OCI-LY1 (cell line): ENCODE data around the gene FBXO36.

Source experiments
- EZH2 ChIP-seq: fragments of 200-600 bp; sonication (generic), shearing (Covaris generic); IDR thresholded peaks from 2 replicates; pipeline ENCODE4 v1.8.0; 2017; ENCODE audit warnings: borderline replicate concordance, mixed run types, mild to moderate bottlenecking, antibody characterized with exemption, low read length, moderate library complexity, mixed read lengths
- TF ChIP-seq, protein P1 (sequence below): fragments of 200-600 bp; sonication (generic), shearing (Covaris generic); IDR thresholded peaks from 2 replicates; pipeline ENCODE4 v1.5.1; 2017; ENCODE audit warnings: mild to moderate bottlenecking, antibody characterized with exemption, low read length, moderate library complexity, mixed read lengths

DNA sequence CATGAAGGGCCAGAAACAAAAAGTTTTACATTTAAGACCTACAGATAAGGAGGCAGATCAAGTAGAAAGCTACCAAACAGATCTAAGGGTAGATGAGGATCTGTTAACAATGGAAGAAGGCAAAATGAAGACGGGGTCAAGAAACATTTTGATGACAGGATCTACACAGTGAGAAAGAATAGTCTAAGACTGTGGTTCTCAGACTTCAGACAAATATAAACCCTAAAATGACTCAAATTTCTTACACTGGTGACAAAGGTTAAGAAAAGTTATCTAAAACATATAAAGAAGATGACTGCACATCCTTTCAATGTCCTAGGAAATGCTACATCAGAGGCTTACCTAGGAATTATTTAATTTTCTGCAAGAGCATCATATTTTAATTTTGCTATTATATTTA lies 34.9 kb upstream of the FBXO36 start:
- TF ChIP-seq, protein P1, sequence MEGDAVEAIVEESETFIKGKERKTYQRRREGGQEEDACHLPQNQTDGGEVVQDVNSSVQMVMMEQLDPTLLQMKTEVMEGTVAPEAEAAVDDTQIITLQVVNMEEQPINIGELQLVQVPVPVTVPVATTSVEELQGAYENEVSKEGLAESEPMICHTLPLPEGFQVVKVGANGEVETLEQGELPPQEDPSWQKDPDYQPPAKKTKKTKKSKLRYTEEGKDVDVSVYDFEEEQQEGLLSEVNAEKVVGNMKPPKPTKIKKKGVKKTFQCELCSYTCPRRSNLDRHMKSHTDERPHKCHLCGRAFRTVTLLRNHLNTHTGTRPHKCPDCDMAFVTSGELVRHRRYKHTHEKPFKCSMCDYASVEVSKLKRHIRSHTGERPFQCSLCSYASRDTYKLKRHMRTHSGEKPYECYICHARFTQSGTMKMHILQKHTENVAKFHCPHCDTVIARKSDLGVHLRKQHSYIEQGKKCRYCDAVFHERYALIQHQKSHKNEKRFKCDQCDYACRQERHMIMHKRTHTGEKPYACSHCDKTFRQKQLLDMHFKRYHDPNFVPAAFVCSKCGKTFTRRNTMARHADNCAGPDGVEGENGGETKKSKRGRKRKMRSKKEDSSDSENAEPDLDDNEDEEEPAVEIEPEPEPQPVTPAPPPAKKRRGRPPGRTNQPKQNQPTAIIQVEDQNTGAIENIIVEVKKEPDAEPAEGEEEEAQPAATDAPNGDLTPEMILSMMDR: no peak
- TF ChIP-seq EZH2: no peak
